HG02588 (cell line): Measurements from ENCODE around the gene PKP3.
"Not testable (repeated sequence)": the region's sequence is repeated elsewhere in the genome, so short reads cannot be mapped to it uniquely, and the experiment has no call there.

Experiments used
- ATAC-seq: cut with Tn5 transposase; IDR thresholded peaks from one replicate; pipeline ENCODE4 v1.9.1; 2021; ENCODE audit warnings: mild to moderate bottlenecking, moderate library complexity; ENCODE audit not compliant: unreplicated experiment

Gene PKP3

DNA sequence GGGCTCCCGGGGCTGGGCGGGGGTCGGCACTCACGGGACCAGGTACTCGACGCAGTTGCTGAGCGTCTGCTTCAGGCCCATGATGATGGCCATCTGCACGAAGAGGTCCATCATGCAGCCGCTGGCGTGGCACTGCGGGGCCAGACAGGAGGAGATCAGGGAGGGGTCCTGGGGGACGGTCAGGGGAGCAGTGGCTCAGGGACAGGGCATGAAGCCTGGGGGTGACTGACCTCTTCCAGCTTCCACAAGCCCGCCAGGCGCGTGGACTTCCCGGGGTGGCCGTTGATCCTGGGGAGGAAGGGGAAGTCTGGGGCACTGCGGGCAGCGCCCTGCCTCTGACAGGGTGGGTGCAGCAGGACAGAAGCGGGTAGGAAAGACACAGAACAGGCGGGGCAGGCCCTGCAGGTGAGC, 26.9 kb downstream of the PKP3 start:
- no peak for ATAC-seq

GRCh38 chr11:422249-422656, 28.2 kb downstream of the PKP3 start:
- ATAC-seq, result no peak

GRCh38 chr11:424232-424631, 30.2 kb downstream of the PKP3 start:
- no peak for ATAC-seq

- ATAC-seq, result not testable (repeated sequence)
Measured at GRCh38 chr11:424766-425165, 30.8 kb downstream of the PKP3 start.

- ATAC-seq, result no peak
Measured at GRCh38 chr11:425301-425700, 31.3 kb downstream of the PKP3 start.

GRCh38 chr11:426851-427250, 32.8 kb downstream of the PKP3 start:
- no peak for ATAC-seq

DNA sequence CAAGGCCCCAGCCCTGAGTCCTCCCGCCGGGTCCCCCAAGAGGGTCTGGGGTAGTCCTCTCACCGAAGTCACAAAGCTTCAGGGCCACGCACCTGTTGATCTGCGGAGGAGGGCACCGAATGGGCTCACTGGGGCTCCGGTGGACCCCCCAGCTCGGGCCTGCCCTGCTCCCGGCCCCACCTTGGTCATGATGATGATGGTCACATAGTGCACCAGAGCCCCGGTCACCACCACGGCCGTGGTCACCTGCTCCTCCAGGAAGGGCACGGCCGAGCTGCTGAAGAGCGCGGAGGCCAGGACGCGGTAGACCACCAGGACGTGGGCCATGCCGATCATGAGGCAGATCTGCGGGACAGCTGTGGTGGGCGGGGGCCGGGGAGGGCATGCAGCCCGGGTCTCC, 34.3 kb downstream of the PKP3 start:
- ATAC-seq, result no peak

DNA sequence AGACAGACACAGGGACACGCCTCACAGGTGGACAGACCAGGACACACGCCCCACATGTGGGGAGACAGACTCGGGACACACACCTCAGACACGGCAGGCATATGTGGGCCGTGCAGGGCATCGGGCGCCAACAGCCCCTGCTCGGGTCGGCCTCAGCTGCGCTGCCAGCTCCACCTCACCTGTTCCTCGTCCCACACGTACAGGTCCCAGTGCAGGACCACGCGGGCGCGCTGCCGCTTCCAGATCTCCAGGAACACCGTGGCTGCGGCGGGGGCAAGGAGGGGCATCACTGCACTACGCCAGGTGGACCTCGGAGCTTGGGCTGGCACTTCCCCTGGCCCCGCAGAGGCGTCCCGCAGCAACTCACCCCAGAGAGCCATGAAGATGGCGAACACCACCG, 35.4 kb downstream of the PKP3 start:
- ATAC-seq, result no peak

DNA sequence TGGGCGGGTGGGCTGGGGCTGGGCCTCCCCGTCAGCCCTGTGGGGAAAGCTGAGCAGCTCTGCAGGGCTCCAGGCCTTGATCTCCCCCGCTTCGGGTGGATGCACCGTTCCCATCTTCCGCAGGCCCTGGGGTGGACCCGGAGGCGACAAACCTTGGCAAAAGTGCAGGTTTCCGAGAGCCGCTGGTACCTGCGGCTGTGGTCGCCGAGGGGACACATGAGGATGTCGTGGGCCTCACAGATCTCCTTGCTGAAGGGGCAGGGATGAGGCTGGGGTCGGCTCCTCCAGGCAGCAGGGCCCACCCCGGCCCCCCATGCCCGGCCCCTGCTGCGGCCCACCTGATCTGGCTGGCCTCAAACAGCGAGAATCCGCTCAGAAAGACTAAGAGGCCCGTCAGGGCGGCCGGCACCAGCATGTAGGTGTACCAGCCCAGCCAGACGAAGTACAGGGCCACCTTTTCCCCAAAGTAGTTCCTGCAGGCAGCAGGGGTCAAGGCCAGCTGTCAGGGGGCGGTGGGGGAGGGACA, 36.0 kb downstream of the PKP3 start:
- no peak for ATAC-seq

DNA sequence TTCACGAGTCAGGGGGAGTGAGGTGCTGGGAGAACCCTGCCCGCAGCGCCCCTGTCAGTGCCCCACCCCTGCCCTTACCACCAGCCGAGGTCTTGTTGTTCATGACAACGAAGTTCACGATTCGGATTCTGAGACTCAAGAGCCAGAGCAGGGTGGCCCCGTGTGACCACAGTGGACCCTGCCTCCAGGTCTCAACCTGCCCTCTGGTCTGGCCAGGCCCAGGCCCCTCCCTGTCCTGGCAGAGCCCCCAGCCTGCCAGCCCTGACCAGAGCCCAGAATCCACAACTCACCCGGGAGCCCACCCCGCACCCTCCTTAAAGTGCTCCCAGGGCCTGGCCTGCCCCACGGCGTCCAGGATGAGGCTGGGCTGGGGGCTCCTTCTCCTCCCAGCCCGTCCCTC, 37.9 kb downstream of the PKP3 start:
- ATAC-seq, result no peak

GRCh38 chr11:432501-433100, 38.6 kb downstream of the PKP3 start:
- no peak for ATAC-seq

DNA sequence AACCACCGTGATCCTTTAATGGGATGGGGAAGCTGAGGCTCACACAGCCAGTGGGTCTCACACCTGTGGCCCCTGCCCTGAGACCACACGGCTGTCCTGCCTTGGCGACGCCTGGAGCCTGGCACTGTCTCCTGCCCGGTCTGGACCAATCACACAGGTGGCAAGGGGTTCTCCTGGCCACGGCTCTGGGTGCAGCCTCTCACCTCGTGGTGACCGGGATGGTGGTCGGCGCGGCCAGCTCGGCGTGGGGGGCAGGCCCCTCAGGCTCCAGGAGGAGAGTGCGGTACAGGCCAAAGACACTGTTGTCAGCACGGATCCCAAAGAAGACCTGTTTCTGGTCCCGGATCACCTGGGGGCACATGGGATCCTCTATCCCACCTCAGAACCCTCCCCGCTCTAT, 39.1 kb downstream of the PKP3 start:
- no peak for ATAC-seq

GRCh38 chr11:433641-434040, 39.6 kb downstream of the PKP3 start:
- ATAC-seq, result no peak

GRCh38 chr11:434496-434895, 40.5 kb downstream of the PKP3 start:
- no peak for ATAC-seq

- ATAC-seq, result not testable (repeated sequence)
Measured at GRCh38 chr11:434999-435740, 41.2 kb downstream of the PKP3 start.

GRCh38 chr11:437228-437870, 43.3 kb downstream of the PKP3 start:
- no peak for ATAC-seq

DNA sequence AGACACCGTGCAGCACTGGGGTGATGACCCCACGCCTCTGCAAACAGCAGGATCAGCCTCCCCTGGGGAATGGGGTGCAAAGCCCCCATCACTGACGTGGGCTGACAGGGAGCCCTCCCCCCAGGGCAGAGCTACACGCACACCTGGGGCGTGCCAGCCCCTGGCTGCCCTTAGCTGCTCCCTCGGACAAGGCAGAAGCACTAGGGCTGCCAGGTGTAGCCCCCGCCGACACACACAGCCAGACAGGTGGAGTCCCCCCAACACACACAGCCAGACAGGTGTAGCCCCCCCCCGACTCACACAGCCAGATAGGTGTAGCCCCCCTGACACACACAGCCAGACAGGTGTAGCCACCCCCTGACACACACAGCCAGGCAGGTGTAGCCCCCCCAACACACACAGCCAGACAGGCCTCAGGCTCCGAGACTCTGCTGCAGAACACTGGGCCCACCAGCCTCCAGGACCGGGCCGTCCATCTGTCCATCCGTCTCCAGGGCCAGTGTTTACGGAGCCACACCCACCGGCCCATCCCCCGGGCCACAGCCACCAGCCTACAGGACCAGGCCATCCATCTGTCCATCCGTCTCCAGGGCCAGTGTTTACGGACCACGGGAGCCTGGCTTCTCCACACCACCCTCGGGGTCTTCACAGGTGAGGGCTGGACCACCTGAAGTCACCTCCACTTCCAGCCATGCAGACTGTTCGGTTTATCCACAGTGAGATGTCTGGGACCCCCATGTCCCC, 44.3 kb downstream of the PKP3 start:
- ATAC-seq, result no peak

- no peak for ATAC-seq
Measured at GRCh38 chr11:439315-440064, 45.5 kb downstream of the PKP3 start.

DNA sequence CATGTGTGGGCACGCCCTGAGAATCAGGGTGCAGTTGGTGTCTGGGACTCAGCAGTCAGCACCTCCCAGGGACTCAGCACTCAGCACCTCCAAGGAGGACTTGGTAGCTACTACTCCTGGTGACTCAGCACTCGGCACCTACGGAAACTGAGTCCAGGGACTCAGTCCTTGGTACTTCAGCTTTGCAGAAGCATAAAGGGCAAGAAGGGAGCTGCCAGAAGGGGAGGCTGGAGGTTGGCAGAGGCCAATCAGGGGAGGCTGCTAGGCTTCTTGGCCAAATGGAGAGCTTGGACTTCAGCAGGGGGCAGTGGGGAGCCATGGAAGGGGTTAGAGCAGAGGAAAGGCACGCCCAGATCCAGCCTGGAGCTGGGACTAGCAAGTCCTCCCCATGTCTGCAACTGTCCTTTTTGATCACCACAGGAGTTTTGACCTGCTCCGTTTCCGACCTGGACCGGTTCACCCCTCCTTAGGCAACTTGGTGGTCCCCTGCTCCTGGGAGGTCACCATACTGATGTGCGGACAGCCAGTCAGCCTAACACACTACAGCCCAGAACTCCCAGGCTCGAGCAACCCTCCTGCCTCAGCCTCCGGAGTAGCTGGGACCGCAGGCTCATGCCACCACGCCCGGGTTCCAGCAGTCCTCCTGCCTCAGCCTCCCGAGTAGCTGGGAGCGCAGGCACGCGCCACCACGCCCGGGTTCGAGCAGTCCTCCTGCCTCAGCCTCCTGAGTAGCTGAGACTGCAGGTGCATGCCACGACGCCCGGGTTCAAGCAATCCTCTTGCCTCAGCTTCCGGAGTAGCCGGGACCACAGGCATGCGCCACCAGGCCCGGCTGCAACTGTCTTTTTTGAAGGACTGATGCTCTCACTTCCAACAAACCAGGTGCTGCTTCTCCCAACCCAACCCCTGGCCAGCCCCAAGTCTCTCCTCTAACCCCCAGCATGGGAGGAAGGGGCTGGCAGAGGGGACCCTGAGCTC, 46.3 kb downstream of the PKP3 start:
- ATAC-seq, result no peak

GRCh38 chr11:441043-441417, 47.0 kb downstream of the PKP3 start:
- no peak for ATAC-seq
